Measurements from ENCODE around the gene SMC3. TPM values are rescaled to one million over a fixed set of nuclear protein-coding genes. Genes with fewer than 3 reads are reported as not detected.
"Not testable (repeated sequence)": the region's sequence is repeated elsewhere in the genome, so short reads cannot be mapped to it uniquely, and the experiment has no call there.

The SMC3 gene
- total RNA-seq, 1 experiment from 2014 or later = 43.2 TPM

GRCh38 chr10:110528224-110528996 lies 39.1 kb upstream of the SMC3 start:
- intact Hi-C loops (cut with micrococcal nuclease) = no loop called here

DNA sequence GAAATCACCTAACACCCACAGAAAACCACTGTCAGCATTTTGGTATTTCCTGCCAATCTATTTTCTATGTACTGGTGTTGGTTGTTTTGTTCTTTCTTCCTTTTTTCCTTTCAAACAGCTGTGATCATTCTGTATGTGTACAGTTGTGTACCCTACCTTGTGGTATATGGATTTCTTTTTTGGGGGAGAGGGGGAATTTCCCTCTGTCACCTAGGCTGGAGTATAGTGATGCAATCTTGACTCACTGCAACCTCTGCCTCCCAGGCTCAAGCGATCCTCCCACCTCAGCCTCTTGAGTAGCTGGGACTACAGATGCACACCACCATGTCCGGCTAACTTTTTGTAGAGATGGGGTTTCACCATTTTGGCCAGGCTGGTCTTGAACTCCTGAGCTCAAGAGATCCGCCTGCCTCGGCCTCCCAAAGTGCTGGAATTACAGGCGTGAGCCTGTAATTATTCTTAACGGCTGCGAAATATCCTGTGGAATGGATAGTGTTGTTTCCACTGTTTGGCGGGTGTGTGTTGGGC lies 38.4 kb upstream of the SMC3 start:
- BruUV-seq (replicated peaks); H3K27ac Mint-ChIP-seq (ENCODE audit: low read depth, unreplicated experiment); DNase-seq (ENCODE audit: unreplicated experiment); H3K9me3 Mint-ChIP-seq (ENCODE audit: unreplicated experiment); H3K27me3 Mint-ChIP-seq (ENCODE audit: insufficient read depth, unreplicated experiment); H3K36me3 Mint-ChIP-seq (ENCODE audit: insufficient read depth, unreplicated experiment); intact Hi-C loops (cut with micrococcal nuclease); POLR2A ChIA-PET; H3K4me1 Mint-ChIP-seq (ENCODE audit: insufficient read depth, unreplicated experiment); H3K4me3 Mint-ChIP-seq (ENCODE audit: unreplicated experiment): not testable (repeated sequence)
- CTCF ChIA-PET = interaction anchor here (1.2 to 1.3 kb wide), 2 partner anchors 18 to 31 kb away, joined by 3 to 6 read pairs; partner anchors contain the start of gene DUSP5

More at GRCh38 chr10:110528224-110528996, 39.1 kb upstream of the SMC3 start:
- BruUV-seq (replicated peaks) = no TSS peak
- ChIA-PET POLR2A (no interaction called here), CTCF (interaction anchor here (0.7 to 1.3 kb wide), 3 partner anchors 11 to 30 kb away, joined by 3 to 6 read pairs (median 4); partner anchors contain the start of gene DUSP5)
- no peak for DNase-seq (ENCODE audit: unreplicated experiment)
- Mint-ChIP-seq H3K4me1 (ENCODE audit: insufficient read depth, unreplicated experiment) (no peaks in the 10 kb centered on the region), H3K27ac (ENCODE audit: low read depth, unreplicated experiment) (no peak overlapping the region), H3K36me3 (ENCODE audit: insufficient read depth, unreplicated experiment) (no peaks in the 10 kb centered on the region), H3K27me3 (ENCODE audit: insufficient read depth, unreplicated experiment) (no peaks in the 10 kb centered on the region), H3K9me3 (ENCODE audit: unreplicated experiment) (no peaks in the 10 kb centered on the region), H3K4me3 (ENCODE audit: unreplicated experiment) (no peak overlapping the region)
- TF ChIP-seq CTCF (IDR thresholded peaks at IDR 0.05; ENCODE audit: unreplicated experiment) = no peak

DNA sequence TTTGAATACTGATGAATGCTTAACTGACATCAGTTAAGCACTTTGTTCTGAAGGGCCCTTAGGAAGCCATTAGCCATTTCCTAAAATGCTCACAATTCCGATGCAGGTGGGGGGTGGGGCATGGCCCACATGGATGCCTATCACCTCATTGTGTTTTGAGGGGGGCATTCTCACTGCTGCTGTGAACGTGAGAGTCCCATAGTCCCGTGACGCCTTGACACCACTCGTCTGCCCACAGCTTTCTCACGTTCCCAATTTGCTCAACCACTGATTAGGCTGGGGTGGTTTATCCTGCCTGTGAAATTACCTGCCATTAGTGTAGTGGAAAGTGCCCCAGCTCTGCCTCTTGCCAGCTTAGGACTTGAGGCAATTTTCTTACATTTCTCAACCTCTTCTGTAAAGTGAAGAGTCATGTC lies 37.9 kb upstream of the SMC3 start:
- ChIA-PET CTCF (interaction anchor here (0.6 to 1.3 kb wide), 3 partner anchors 17 to 157 kb away, joined by 3 to 6 read pairs (median 4); partner anchors contain the start of gene DUSP5), POLR2A (no interaction called here)
- BruUV-seq (replicated peaks) = no TSS peak
- no peak overlapping the region for H3K4me3 Mint-ChIP-seq (ENCODE audit: unreplicated experiment)
- no peaks in the 10 kb centered on the region for H3K36me3 Mint-ChIP-seq (ENCODE audit: insufficient read depth, unreplicated experiment)
- H3K4me1 Mint-ChIP-seq (ENCODE audit: insufficient read depth, unreplicated experiment) = peaks cover 4% of the 10 kb centered on the region
- H3K27me3 Mint-ChIP-seq (ENCODE audit: insufficient read depth, unreplicated experiment) = no peaks in the 10 kb centered on the region
- no peaks in the 10 kb centered on the region for H3K9me3 Mint-ChIP-seq (ENCODE audit: unreplicated experiment)
- TF ChIP-seq CTCF (IDR thresholded peaks at IDR 0.05; ENCODE audit: unreplicated experiment) = no peak
- intact Hi-C loops (cut with micrococcal nuclease) = no loop called here
- DNase-seq (ENCODE audit: unreplicated experiment) = no peak
- no peak overlapping the region for H3K27ac Mint-ChIP-seq (ENCODE audit: low read depth, unreplicated experiment)

GRCh38 chr10:110530131-110530831 lies 37.2 kb upstream of the SMC3 start:
- no TSS peak for BruUV-seq (replicated peaks)
- ChIA-PET CTCF (interaction anchor here (0.6 kb wide), 2 partner anchors 70 to 156 kb away, joined by 3 to 4 read pairs; no protein-coding TSS in a partner anchor), POLR2A (no interaction called here)
- peak; percentile 77 for DNase-seq (ENCODE audit: unreplicated experiment)
- Mint-ChIP-seq H3K27me3 (ENCODE audit: insufficient read depth, unreplicated experiment) (no peaks in the 10 kb centered on the region), H3K4me3 (ENCODE audit: unreplicated experiment) (peak overlapping the region; percentile 12), H3K4me1 (ENCODE audit: insufficient read depth, unreplicated experiment) (peaks cover 5% of the 10 kb centered on the region), H3K9me3 (ENCODE audit: unreplicated experiment) (no peaks in the 10 kb centered on the region), H3K36me3 (ENCODE audit: insufficient read depth, unreplicated experiment) (no peaks in the 10 kb centered on the region), H3K27ac (ENCODE audit: low read depth, unreplicated experiment) (no peak overlapping the region)
- intact Hi-C loops (cut with micrococcal nuclease) = no loop called here
- no peak for TF ChIP-seq CTCF (IDR thresholded peaks at IDR 0.05; ENCODE audit: unreplicated experiment)

All from MCF 10A (cell line).